HG03342 (cell line): ENCODE results near the gene TNFRSF13B.
"Not testable (repeated sequence)": the region's sequence is repeated elsewhere in the genome, so short reads cannot be mapped to it uniquely, and the experiment has no call there.

Experiments
- ATAC-seq: cut with Tn5 transposase; IDR thresholded peaks from one replicate; pipeline ENCODE4 v1.9.1; 2021; ENCODE audit warnings: mild to moderate bottlenecking, moderate library complexity; ENCODE audit not compliant: unreplicated experiment

Gene TNFRSF13B

DNA sequence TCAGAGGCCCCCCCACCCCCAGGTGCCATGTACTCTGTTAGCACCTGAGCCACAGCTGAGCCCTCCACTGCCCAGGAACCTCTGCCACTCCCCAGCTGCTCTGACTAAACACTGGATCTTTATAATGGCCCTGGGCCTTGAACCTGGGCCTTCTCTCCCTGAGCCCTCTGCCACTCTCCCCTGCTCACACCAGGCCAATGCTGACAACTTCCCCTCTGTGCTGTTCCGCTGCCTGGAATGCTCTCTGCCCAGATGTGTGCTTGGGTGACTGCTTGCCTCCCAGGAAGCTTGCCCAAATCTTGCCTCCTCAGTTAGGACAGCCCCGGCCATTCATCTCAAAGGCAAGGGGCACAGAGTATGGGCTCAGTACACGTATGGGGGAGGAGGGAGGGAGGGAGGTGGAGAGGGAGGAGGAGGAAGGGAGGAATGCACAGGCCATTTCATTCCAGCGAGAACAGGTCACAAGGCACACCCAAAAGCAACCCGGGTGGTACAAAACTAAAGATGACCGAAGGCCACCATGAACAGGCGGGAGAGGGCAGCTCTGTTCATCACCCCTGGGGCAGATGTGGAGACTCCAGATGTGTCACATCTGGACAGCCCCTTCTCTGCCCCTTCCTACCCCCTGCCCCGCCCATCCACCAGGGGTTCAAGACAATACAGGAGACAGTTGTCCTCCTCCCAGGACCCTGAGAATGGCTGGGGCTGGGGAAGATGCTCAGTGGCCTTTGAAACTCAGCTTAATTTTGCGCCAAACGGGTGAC, 15.3 kb upstream of the TNFRSF13B start:
- ATAC-seq = no peak

DNA sequence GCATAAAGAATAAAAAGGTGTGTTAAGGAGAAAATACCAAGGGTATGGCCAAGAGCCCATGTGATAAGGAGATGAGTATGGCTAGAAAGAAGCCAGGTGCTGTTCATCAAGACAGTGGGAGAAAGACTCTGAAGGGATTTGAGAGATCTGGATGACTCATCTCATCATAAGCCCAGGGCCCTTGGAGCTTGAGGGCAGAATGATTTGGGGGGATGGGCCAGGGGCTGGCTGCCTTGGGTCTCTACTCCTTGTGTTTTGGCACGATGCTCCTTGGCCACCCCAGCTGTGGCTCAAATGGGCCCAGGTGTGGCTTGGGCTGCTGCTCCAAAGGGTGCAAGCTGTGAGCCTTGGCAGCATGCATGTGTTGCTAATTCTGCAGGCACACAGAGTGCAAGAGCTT, 14.5 kb upstream of the TNFRSF13B start:
- no peak for ATAC-seq

DNA sequence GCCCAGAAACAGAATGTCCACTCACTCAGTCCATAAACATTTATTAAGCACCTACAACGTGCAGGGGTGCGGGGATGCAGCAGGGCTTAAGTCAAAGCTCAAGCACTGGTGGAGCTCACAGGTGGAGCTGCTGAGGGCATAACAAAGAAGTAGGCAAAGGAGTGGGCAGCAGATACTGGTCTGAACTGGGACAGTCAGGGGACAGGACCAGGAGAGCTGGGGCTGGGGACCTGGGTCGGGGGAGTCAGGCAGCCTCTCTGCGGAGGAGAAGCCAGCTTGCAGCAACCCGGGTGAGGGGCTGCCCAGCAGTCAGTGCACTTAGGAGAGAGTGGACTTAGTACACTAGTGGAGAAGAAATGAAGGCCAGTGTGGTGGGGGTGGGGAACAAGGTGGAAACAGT, 10.0 kb upstream of the TNFRSF13B start:
- no peak for ATAC-seq

DNA sequence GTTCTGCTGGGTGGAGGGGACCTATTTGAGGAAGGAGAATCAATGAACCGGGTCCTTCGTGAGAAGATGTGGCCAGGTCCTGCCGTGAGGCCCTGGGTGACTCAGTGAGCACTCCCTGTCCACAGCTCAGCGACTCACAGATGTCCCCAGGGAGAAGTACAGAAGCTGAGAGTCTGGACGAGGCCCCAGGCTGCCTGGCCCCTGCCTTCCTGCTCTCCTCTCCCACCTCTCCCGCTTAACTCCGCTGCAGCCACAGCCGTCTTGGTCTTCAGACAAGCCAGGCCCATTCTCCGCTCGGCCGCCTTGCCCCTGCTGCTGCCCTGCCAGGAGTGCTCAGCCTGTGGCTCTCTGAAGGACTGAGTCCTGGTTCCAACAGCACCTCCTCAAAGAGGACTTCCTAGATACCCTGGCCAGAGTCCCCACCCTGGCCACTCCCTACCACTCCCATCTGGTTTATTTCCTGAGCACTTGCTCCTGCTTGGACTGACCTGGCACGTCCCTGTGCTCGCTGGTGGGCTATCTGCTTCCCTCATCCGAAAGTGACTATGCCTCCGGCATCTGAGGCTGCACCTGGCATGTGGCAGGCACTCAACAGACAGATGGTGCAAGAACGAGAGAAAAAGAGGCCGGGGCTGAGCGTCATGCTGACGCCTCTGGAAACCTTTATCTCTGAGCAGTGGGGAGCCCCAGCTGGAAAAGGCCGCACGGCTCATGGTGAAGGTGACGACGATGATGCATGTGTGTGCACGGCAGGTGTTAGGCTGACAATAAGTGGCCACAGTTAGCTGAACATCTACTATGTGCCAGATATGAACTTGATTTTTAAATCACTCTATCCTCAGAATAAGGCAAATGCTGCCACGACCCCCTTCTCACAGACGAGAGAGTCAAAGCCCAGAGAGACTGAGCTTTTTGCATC, 9.2 kb upstream of the TNFRSF13B start:
- ATAC-seq = peak; percentile 43

DNA sequence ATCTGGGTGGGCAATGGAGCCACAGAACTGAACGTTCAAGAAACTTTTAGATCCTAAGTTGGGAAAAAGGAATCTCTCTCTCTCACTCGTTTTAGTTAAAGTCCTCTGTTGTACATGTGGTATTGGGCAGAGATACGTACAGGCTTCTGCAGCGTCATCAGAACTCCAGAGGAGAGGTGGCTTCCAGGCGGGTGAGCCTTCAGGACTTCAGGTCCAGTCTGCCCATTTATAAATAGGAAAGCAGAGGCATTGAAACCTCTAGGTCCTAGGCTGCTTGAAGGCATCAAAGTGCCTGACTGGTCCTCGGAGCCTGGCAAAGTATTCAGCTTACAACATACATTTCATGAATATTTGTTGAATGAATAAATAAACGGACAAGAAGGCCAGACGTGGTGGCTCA, 8.1 kb upstream of the TNFRSF13B start:
- no peak for ATAC-seq

DNA sequence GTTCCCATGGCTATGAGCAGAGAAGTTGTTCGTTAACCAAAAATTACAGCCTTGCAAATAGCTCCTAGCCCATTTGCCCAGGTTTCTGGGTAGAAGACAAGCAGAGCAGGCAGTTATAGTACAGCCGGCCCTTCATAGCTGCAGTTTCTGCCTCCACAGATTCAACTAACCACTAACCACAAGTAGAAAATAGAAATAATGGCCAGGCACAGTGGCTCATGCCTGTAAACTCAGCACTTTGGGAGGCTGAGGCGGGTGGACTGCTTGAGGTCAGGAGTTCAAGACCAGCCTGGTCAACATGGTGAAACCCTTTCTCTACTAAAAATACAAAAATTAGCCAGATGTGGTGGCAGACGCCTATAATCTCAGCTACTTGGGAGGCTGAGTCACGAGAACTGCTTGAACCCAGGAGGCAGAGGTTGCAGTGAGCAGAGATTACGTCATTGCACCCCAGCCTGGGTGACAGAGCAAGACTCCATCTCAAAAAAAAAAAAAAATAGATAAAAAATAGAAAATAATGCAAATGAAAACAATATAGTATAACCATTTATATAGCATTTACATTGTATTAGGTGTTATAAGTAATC, 7.4 kb upstream of the TNFRSF13B start:
- ATAC-seq = not testable (repeated sequence)

DNA sequence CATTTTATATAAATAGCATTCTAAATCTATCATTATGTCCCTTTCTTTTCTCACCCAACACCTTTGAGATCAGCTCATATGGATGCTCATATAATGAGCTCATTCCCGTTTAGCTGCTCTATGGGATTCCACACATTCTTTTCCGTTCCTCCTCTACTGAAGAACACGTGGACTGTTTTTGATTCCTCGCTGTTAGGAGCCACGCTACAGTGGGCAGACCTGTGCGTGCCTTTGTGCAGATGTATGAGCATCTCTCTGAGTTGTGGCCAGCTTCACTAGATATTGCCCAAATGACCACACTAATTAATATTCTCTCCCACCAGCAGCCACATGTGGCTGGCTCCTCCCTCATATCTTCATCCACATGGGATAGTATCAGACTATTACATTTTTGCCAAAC, 6.0 kb upstream of the TNFRSF13B start:
- no peak for ATAC-seq

DNA sequence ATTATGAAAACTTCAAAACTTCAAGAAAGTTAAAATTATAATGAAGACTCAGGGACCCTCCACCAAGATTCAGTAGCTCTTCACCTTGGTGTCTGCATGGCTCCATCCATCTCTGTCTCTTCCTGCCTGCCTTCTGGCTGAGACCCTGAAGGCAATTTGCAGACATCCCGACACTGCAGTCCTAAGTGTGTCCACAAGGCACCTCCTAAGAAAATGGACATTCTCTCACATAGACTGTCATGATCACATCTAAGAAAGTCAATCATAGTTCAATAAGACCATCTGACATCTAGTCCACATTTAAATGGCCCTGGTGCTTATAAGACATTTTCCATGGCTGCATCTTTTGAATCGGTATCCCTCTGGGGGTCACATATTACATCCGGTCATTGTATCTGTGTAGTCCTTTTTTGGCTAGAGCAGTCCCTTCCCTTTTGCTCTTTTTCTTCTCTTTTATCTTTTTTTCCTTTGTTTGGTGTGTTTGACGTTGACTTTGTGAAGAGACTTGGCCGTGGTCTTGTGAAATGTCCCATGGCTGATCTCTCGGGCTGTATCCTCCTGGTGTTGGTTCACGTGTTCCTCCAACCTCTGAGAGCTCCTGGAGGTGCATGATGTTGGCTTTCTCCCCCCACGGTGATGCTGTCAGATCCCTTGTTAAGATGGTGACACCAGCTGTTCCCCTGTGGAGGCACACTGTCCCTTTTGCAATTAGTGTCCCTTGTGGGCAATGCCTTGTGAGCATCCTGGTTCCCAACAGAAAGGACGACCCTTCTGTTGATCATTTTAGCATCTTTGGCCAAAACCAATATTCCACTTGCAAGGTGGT, 5.0 kb upstream of the TNFRSF13B start:
- no peak for ATAC-seq

DNA sequence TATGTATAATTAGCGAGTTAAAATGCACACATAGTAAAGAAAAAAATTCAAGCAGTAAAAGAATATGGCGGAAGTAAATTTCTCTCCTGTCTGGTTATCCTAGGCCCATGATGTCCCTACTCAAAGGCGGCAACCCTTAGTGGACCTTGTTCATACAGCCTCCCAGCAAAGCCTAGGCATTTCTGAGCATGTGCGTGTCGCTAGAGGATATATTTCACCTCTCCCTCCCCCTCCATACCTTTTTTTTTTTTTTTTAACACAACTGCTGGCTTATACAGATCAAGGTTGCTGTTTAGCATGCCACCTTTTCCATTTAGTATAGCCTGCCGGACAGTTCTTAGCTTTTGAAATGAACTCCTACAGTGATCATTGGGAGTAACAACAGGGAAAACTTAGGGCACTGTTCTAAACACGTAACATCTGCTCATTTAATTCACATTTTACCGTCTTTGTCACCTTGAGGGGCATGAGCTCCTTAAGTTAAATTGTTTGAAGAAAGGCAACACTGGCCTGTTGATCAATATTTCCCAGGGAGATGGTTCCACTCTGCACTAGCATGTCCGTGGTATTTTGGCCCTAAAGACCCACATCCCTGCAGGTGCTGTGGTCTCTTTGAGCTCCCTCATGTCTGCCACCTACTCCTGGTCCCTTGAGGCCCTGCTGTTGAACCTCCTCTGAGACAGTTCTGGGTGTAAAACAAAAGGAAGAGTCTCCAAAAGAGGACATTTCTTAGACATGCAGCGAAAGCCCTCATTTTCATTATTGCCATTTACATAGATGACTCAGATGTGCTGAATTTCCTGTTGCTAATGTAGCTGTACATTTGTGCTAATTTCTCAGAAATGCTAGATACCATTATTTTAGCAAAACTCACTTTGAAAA, 4.1 kb upstream of the TNFRSF13B start:
- ATAC-seq = peak; percentile 21

DNA sequence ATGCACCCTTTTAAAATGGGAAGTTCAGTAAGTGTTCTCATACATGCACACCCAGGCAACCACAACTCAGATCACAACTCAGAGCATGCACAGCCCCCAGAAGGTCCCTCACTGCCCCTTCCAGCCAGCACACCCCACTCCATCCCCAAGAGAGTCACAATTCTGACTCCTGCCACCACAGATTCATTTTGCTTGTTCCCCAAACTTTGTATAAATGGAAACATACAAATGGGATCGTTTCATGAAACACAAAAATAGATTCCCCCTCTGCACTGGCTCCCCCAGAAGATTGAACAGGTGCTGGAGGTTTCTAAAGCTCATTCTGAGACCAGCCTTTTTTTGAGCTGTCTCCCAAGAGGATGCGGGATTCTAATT, 3.3 kb upstream of the TNFRSF13B start:
- no peak for ATAC-seq

DNA sequence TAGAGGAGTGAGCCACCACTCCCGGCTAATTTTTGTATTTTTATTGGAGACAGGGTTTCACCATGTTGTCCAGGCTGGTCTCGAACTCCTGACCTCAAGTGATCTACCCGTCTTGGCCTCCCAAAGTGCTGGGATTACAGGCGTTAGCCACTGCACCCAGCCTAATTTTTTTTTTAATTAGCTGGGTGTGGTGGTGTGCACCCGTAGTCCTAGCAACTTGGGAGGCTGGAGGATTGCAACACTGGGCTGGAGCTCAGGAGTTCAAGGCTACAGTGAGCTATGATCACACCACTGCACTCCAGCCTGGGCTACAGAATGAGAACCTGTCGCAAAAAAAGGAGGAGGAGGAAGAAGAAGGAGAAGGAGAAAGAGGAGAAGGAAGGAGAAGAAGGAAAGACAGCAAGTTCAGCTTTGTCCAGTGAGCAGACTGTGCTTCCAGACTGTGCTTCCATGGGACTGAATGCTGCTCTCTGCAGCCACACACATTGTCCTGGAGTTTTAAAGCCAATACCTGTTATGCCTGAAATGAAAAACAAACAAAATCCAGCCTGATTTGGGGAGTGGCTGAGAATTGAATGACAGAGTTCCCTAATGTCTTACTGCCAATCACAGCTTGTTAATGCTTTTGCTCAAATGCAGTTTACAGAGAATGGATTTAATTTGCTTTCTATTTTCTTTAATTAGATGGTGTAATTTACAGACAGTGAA, 2.8 kb upstream of the TNFRSF13B start:
- ATAC-seq = no peak

DNA sequence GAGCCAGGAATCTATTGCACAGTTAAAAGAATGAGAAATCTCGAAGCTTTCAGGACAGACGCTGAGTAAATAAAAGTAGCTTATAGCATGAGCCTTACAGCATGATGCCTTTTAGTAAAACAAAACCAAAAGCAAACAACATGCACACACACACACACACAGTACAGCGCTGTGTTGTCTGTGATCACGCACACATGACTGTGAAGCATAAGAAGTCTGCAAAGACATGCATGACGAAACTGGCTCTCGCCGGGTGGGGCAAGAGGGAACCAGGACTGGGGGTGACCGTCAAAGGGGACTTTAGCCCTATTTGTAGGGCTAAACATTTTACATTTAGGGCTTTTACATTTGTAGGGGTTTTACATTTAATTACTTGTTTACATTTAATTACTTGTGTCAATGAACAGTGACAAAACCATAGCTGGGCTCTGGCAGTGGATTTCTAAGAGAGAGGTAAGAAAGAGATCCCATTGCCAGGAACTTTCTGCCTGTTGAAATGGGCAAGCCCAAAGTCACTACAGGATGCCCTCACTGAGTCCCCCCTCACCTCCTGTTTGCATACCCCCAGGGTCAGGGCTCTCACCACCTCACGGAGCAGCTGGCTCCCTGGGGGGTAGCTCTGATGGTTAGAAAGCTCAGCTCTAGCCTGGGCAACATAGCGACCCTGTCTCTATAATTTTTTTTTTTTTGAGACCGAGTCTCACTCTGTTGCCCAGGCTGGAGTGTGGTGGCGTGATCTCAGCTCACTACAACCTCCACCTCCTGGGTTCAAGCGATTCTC, 2.0 kb upstream of the TNFRSF13B start:
- ATAC-seq = no peak

DNA sequence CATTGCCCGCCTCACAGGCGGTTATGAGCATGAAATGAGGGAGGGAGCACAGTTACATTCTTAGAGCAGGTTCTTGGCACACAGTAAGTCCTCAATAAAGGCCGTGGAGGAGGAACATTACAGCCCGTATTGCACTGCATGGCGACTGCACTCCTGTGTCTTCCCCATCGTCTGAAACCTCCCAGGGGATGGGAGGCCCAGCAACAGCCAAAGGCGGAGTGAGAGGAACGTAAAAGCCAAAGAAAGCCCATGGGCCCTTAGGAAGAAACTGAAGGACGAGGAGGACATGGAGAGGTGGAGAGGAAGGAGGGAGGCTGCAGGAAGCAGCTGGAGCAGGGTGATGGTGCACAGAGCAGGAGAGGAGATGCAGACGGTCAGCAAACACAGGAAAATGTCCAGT, 1.1 kb upstream of the TNFRSF13B start:
- not testable (repeated sequence) for ATAC-seq

DNA sequence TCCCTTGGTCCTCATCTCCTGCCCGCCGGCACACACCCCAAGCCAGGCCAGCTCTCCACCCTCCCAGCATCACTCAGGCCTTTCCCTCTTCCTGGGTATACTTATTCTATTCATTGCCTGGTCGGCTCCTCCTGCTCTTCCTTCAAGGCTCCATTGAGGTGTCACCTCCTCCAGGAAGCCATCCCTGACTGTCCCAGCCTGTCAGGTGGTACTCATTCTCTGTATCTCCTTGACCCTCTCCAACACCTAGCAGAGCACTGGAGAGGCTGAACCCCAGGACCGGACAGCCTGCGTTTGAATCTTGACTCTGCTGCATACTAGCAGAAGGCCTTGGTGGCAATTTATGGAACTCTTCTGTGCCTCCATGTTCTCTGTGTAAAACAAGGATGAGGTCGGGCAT, 428 bp upstream of the TNFRSF13B start:
- no peak for ATAC-seq

DNA sequence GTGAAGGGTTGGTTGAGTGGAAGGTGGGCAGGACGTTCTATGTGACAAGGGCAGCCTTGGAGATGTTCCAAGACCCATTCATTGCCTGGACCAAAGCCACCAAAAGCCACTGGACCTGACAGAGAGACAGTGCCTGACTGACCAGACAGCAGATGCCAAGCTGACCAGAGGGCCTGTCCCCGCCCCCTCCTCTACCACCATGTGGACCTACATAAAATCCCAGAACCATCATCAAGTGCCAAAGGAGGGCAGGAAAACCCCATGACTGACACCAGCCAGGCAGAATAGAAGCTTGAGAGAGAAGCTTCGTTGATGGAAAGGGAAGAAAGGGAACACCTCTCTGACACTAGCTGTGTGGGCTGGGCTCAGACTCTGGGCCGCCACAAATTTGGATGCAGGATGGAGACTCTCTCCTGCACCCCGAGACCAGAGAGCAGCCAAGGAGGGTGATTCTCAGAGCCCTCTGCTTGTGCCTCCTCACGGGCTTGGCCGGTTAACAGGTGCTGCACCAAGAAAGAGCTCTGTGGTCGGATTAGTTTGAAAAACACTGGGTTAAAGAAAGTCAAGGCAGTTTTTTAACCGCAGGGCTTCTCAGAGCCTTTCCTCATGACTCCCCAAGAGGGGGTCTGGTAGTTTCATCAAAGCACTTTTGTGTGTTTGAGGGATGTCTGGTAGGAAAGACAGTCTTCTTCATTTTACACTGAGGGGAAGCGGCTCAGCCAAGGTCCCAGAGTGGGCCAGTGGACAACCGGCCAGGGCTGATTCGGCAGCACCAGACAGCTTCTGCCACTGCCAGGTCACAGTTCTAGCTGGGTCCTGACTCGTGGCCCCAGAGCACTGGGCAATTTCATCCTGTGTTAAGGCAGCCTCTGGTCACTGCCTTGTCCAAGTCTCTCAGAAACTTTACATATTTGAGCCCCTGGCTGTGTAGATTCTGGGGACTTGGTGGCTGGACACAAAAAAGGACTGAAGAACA, 1.7 kb downstream of the TNFRSF13B start:
- no peak for ATAC-seq

DNA sequence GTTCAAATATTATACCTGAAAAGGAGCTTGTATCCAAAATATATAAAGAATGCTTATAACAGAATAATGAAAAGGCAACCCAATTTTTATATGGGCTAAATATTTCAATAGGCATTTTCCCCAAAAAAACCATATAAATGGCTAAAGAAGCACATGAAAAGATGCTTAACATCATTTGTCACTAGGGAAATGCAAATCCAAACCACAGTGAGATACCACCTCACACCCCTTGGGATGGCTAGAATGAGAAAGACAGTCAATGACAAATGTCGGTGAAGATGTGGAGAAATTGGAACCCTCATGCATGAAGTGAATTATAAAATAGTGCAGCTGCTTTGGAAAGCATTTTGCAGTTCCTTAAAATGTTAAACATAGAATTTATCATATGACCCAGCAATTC, 3.1 kb downstream of the TNFRSF13B start:
- ATAC-seq = no peak

DNA sequence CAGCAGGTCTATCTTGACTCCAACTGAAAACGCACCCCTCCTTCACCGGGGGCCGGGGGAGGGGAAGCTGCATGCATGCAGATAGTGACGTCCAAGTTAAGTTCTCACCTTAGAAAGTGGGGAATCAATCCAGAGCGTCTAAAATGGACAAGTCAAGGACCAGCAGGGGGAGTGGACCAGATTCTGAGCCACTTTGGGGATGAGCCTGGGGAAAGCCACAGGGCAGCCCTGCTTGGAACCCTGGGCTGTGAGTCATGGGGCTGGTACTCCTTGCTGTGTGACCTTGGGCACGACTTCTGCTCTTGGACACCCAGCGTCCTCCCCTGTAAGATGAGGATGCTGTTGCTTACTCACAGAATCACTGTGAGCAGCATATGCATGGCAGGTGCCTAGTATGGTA, 9.1 kb downstream of the TNFRSF13B start:
- ATAC-seq = no peak
